Stimulated activated CD4-positive, alpha-beta T cell treated with anti-CD3 and anti-CD28 coated beads, TNF-alpha, amount 100 ng/mL, for 48 hours (primary cell): ENCODE data around the gene CHCHD6.

Source experiments
- DNase-seq, 3 donors: peaks; one replicate each; pipeline ENCODE4 v3.0.0-alpha.2; 2020; ENCODE audit warnings: low read depth in 3 of 3

The CHCHD6 gene

DNA sequence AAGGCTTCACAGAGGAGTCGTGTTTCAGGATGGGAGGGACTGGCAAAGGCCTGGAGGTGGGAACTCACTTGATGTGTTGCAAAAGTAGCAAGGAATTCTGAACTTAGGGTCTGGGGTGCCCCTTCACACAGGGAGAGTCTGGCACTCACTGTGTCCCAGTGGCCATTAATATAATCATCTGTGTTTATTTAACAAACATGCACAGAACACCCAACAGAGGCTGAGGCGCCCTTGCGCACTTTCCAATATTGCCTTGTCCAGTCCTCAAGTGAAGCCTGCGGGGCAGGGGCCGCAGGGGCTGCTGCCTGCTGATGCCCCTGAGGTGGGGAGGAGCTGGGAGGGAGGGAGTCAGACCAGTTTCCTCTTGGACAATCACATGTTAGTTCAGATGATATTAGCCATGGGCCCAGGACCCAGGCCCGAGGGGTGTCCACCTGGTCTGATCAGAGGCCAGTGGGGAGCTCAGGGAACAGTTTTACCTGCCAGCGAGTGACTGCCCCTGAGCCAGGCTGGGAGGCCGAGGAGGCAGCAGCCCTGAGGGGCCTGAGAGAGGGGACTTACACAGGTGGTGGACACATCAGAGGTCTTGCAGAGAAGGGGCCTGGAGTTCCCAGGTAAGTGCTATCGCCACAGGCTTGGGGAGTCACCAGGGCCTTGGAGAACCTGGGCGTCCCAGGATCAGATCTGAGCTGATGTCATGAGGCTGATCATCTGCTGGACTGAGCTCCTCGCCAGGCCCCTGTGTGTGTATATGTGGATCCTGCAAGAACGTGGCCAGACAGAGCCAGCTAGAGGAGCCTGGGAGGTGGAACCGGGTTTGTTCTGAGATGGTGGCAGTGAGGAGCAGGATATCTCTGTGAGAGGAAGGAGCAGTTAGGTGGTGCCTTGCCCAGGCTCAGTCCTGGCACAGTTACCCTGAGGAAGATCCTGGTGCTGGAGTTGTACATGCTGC, 35.3 kb upstream of the CHCHD6 start:
- DNase-seq: no peak

DNA sequence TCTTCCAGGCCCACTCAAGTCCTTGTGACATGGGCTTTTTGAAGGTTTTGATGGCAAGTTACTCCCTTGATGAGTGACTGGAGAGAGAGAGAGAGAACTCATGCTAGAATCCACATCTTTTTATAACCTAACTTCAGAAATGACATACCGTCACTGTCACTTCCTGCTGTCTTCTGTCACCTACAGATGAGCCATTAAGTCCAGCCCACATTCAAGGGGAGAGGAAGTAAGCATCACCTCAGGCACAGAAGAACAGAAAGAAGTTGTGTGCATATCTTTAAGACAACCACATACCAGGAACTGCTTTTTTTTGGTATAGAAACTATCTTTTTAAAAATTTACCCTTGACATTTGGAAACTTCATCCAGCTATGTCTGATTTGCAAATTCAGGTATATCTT, 32.5 kb upstream of the CHCHD6 start:
- no peak for DNase-seq

DNA sequence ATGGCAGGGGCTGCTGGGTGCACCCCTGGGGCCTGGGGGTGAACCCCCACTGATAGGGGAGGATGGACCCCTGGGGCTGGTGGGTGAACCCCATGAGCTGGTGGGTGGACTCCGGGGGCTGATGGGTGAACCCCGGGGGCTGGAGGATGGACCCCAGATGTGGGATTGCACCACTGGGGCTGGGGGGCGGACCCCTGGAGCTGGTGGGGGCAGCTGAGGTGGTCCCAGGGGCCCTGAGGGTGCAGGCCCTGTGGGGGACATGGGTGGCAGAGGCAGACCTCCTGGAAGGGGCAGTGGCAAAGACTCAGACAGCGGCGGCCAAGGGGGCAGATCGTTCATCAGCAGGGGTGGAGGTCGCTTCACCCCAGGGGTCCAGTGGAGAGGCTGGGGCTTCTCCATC, 31.7 kb upstream of the CHCHD6 start:
- DNase-seq: no peak

DNA sequence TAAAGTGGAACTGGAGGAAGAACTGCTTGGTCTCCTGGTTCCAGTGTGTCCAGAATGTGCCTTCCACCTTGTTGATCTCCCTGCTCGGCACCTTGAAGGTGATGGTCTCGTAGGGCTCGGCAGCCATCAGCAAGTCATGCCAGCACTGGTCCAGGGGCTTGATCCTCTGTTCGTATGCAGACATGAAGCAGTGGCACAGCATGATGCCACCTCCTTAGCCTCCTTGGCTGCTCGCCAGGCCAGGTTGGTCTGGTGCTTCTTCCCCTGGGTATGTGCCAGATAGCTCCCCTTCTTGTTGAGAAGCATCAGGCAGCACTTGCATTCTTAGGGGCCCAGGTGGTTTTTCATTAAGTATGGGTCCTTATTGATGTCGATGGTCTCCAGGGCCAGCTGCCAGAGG, 31.3 kb upstream of the CHCHD6 start:
- DNase-seq: no peak

- no peak for DNase-seq
Measured at GRCh38 chr3:126676919-126677705, 26.9 kb upstream of the CHCHD6 start.

DNA sequence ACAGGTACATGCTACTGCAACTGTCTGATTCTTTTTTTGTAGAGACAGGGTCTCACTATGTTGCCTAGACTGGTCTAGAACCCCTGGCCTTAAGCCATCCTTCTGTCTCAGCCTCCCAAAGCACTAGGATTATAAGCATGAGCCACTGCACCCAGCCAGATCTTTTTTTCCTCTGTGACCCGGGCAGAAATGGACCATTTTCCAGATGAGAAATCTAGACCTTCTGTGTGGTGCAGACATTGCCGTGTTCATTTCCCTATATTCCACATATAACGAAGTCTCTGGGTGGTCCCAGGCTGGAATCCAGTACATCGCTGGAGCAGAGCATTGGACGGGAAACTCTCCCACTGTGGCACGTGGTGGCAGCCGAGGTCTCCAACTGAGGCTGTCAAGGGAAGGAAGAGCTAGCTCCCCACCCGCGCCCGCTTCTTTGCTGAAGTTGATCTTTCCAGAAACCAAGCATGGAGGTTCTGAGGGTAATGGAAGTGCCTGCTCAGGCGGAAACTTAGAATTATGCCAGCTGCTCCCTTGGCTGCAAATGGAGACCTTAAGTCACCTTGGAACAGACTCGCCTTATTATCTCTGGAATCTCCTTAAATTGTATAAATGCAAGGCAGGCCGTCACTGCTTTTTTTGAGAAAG, 26.1 kb upstream of the CHCHD6 start:
- DNase-seq: no peak

GRCh38 chr3:126678693-126679317, 25.2 kb upstream of the CHCHD6 start:
- DNase-seq: no peak

- peak; percentile 59 to 70 (median 69) for DNase-seq
Measured at GRCh38 chr3:126679318-126679751, 24.7 kb upstream of the CHCHD6 start.

DNA sequence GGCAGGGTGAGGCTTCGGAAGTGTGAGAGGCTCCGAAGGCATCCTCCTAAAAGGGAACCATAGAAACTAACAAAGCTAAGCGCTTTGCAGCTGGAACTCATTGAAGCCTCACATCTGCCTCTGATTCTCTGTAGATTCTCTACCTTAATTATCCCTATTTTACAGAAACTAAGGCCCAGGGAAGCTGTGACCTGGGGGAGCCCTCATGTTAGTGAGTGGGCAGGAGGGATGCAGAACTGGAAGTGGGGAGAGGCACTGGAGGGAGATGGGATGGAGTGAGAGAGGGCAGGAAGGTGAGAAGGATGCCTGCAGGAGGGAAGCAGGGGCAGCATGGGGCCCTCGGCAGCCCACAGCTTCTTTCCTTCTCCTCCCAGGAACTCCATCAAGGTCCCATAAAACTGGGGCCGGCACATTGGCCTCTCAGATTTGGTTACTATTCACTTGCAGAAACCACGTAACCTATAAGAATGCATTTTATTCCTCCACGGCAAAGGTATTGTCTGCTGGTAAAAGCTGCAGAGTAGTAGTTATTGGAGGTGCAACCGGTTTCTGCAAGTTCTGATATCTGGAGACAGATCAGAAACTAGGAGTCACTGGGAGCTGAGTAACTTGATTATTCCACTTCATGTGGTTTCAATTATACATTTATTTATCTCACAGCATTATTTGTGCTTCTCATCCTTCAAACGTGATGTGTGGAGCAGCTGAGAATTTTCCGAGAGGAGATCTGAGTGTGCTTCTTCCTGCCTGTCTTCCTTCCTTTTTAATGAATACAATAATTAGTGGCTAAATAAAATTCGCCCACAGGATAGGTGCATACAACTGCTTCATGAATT, 24.0 kb upstream of the CHCHD6 start:
- no peak for DNase-seq

GRCh38 chr3:126680667-126681055, 23.4 kb upstream of the CHCHD6 start:
- no peak for DNase-seq

- DNase-seq: no peak
Measured at GRCh38 chr3:126682009-126682408, 22.0 kb upstream of the CHCHD6 start.

- no peak for DNase-seq
Measured at GRCh38 chr3:126683069-126683468, 21.0 kb upstream of the CHCHD6 start.

DNA sequence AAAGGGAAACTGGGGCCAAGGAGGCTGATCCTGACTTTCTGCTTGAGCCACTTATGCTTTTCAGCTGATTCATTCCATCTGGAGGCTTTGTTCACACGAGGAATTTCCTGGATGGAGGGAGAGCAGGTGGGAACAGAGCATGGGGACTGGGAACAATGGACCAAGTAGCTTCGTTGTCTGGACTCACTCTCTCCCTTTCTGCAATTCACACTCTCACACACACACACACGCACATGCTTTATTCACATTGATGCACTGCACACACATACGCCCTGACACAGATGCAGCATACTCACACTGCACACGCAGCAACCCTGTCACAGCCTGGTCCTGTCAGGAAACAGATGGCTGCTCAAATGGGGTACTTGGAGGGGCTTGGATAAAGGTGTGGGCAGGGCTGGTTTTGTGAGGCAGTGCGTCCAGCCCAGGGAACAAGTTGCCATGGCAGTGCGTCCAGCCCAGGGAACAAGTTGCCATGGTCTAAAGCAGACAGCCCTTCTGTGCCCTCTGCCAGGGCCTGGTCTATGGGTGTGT, 19.8 kb upstream of the CHCHD6 start:
- DNase-seq: no peak

DNA sequence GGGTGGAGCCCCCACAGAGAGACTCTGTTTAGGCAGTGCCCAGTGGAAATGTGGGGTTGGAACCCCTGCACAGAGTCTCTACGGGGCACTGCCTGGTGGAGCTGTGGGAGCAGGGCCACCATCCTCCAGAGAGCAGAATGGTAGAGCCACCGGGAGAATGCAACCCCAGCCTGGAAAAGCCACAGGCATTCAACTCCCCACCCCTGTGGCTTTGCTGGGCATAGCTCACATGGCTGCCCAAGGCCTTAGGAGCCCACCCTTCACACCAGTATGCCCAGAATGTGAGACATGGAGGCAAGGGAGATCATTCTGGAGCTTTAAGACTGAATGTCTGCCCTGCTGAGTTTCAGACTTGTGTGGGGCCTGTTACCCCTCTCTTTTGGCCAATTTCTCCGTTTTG, 19.0 kb upstream of the CHCHD6 start:
- no peak for DNase-seq

DNA sequence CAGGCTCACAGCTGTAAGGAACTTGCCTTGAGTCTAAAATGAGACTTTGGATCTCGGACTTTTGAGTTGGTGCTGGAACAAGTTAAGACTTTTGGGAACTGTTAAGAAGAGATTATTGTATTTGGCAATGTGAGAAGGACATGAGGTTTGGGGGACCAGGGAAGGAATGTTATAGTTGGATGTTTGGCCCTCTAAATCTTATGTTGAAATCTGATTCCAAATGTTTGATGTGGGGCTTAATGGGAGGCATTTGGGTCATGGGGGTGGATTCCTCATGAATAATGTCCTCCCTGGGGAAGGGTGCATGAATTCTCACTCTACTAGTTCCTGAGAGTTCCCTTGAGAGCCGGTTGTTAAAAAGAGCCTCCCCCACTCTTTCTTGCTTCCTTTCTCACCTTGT, 18.5 kb upstream of the CHCHD6 start:
- DNase-seq: no peak

GRCh38 chr3:126691765-126692164, 12.3 kb upstream of the CHCHD6 start:
- no peak for DNase-seq

DNA sequence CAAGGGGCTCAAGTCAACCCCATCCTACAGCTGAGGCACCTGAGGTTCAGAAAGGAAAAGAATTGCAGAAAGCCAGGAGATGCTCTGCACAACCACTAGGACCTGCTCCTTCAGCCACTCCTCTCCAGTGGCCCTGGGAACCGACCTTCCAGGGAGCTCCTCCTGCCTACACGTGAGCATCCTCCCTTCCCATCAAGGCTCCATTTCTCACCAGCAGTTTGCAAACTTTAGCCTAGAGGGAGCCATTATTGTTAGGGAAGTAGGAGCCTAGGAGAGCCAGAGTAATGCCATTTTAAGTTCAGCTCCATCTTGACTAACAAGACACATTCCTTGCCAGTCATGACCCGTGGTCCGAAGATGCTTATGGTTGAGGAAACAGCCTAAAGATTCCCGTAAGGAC, 11.2 kb upstream of the CHCHD6 start:
- DNase-seq: no peak

DNA sequence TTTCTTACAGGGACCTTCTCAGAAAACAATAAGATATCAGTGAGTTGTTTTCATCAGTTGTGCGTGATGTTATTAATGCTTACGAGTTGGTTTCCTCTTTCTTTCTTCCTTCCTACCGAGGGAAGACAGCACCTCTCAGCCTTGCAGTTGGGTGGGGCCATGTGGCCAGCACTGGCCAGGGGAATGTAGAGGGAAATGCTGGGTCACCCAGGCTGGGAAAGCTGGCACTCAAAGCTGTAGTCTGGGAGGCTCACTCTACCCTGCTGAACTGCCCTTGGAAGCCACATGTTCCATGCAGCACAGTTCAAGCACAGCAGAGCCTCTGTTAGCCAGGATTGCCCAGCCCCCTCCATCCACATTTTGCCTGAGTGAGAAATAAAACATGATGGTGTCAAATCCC, 10.1 kb upstream of the CHCHD6 start:
- no peak for DNase-seq

DNA sequence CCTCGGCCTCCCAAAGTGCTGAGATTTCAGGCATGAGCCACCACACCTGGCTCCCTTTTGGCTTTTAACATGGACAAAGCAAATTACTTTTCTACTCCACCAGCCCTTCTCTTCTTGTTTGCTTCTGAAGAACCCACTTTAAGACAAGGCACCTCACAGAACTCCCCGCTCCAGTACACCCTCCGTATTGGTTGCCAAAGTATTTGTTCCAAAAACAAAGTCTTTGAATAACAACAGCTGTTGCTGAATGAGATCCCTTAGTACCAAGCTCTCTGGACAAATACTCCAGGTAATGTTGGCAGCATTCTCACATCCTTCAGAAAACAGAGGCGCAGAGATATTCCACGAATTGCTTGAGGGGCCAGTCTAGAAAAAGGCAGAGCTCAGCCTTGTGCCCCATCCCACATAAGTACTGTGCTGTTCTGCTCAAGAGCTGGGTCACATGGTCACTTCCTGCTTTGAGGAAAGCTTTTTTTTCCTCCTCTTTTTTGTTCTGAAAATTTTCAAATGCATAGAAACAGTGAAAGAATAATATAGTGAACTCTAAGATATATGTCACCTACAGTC, 7.3 kb upstream of the CHCHD6 start:
- DNase-seq: no peak

DNA sequence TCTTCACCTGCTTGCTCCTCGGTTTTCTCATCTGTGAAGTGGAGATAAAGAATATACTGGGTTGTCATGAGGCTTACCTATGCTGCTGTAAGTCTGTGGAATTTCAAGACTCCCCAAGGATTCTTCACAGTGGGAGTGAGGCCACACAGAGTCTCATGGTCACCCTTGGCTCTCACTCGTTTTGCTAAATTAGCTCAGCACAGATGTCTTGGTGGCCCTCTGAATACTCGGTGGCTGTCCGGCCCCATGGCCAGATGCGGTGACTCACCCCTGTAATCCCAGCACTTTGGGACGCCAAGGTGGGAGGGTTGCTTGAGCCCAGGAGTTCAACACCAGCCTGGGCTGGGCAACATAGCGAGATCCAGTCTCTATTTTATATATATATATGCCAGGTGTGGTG, 5.0 kb upstream of the CHCHD6 start:
- DNase-seq: no peak
